ENCODE results near the gene WDTC1.

Gene WDTC1

GRCh38 chr1:27301582-27302199 is 67.3 kb downstream of the WDTC1 start:
- DNase-seq (ENCODE audit: low read depth), result no peak

GRCh38 chr1:27302612-27303011 is 68.2 kb downstream of the WDTC1 start:
- DNase-seq (ENCODE audit: low read depth), result no peak

GRCh38 chr1:27303509-27303908 is 69.1 kb downstream of the WDTC1 start:
- DNase-seq (ENCODE audit: low read depth), result no peak

- no peak for DNase-seq (ENCODE audit: low read depth)
Observed at GRCh38 chr1:27306071-27306470, 71.6 kb downstream of the WDTC1 start.

- no peak for DNase-seq (ENCODE audit: low read depth)
Observed at GRCh38 chr1:27306892-27307761, 72.7 kb downstream of the WDTC1 start.

- no peak for DNase-seq (ENCODE audit: low read depth)
Observed at GRCh38 chr1:27307874-27308598, 73.6 kb downstream of the WDTC1 start.

GRCh38 chr1:27314169-27314568 is 79.7 kb downstream of the WDTC1 start:
- no peak for DNase-seq (ENCODE audit: low read depth)

GRCh38 chr1:27314737-27315136 is 80.3 kb downstream of the WDTC1 start:
- no peak for DNase-seq (ENCODE audit: low read depth)

GRCh38 chr1:27316860-27317259 is 82.4 kb downstream of the WDTC1 start:
- DNase-seq (ENCODE audit: low read depth), result no peak

- no peak for DNase-seq (ENCODE audit: low read depth)
Observed at GRCh38 chr1:27318136-27318535, 83.7 kb downstream of the WDTC1 start.

GRCh38 chr1:27318596-27318995 is 84.2 kb downstream of the WDTC1 start:
- no peak for DNase-seq (ENCODE audit: low read depth)

GRCh38 chr1:27321813-27322568 is 87.6 kb downstream of the WDTC1 start, which contains the start of gene TMEM222:
TSS of gene TMEM222 (plus strand) at chr1:27322163. CDS start at chr1:27322198, 35 bp downstream.
- DNase-seq (ENCODE audit: low read depth), result peak; percentile 92

GRCh38 chr1:27322569-27323240 is 88.3 kb downstream of the WDTC1 start:
- DNase-seq (ENCODE audit: low read depth), result no peak

GRCh38 chr1:27325286-27325685 is 90.9 kb downstream of the WDTC1 start:
- DNase-seq (ENCODE audit: low read depth), result no peak

GRCh38 chr1:27327964-27328363 is 93.5 kb downstream of the WDTC1 start:
- no peak for DNase-seq (ENCODE audit: low read depth)

- no peak for DNase-seq (ENCODE audit: low read depth)
Observed at GRCh38 chr1:27330786-27331185, 96.4 kb downstream of the WDTC1 start.

- no peak for DNase-seq (ENCODE audit: low read depth)
Observed at GRCh38 chr1:27331426-27331825, 97.0 kb downstream of the WDTC1 start.

- no peak for DNase-seq (ENCODE audit: low read depth)
Observed at GRCh38 chr1:27331922-27332321, 97.5 kb downstream of the WDTC1 start.

GRCh38 chr1:27332536-27333281 is 98.3 kb downstream of the WDTC1 start:
- peak; percentile 53 for DNase-seq (ENCODE audit: low read depth)

GRCh38 chr1:27333717-27334279 is 99.4 kb downstream of the WDTC1 start:
- no peak for DNase-seq (ENCODE audit: low read depth)
